HCT116 (cell line): Measurements from ENCODE around the gene SLC1A1. TPM values are rescaled to one million over a fixed set of nuclear protein-coding genes. Genes with fewer than 3 reads are reported as not detected.

Source experiments
- ATAC-seq: fragments of 200-7000 bp; cut with Tn5 transposase; 2 replicates; pipeline ENCODE4 v1.9.1; 2020; ENCODE audit warnings: mild to moderate bottlenecking, moderate library complexity
- BruUV-seq: library from RNA; stranded (reverse); fragments of 400-500 nt; replicated peaks from 2 replicates; lab custom pipeline; 2021; lab: Mats Ljungman, UMichigan
- CTCF ChIA-PET: fragments of 300-600 bp; sonication (Branson Sonifier 250); formaldehyde crosslinking; loops from one replicate; lab custom pipeline; 2021; ENCODE audit warnings: antibody characterized with exemption; lab: Charles Lee
- POLR2A ChIA-PET: fragments of 300-600, 350-600 bp; sonication (Branson Sonifier 250); formaldehyde crosslinking; loops from one replicate; lab custom pipeline; 2021; ENCODE audit warnings: antibody characterized with exemption; lab: Charles Lee
- RAD21 ChIA-PET, 2 experiments: fragments of 300-600 bp; sonication (Branson Sonifier 250); formaldehyde crosslinking; loops; one replicate each; lab custom pipeline; 2023; ENCODE audit warnings: low total read pairs in 2 of 2; ENCODE audit not compliant: uncharacterized antibody in 2 of 2, unreplicated experiment in 2 of 2, low non-redundant PET in 1 of 2; lab: Charles Lee
- DNase-seq: peaks from one replicate; pipeline ENCODE4 v3.0.0-alpha.2; 2010; ENCODE audit warnings: low read depth, low spot score
- H2AFZ ChIP-seq: fragments of 200-600 bp; shearing (Covaris generic), sonication (generic); 2 replicates; pipeline ENCODE4 v1.6.1; 2017; ENCODE audit warnings: low read depth, mixed run types, mixed read lengths, antibody characterized with exemption, low read length; ENCODE audit not compliant: poor library complexity, severe bottlenecking
- H3K27ac ChIP-seq: 2 replicates; pipeline ENCODE4 v1.5.1; 2012; ENCODE audit warnings: low read depth, low read length
- H3K27me3 ChIP-seq: fragments of 200-600 bp; sonication (generic); 2 replicates; pipeline ENCODE4 v1.6.1; 2016; ENCODE audit warnings: mixed run types, low read length, mixed read lengths; ENCODE audit not compliant: insufficient read depth
- H3K36me3 ChIP-seq, 2 experiments: fragments of 200-500 bp in 1 of 2; fragments of 200-600 bp in 1 of 2; sonication (Bioruptor generic) in 1 of 2; sonication (generic) in 1 of 2; 2 replicates each; pipeline versions ENCODE4 v1.5.1 to v1.6.1; 2014 to 2016; ENCODE audit warnings: low read length in 2 of 2, inconsistent platforms in 1 of 2, mixed read lengths in 1 of 2, mixed run types in 1 of 2; ENCODE audit not compliant: insufficient read depth in 2 of 2, control insufficient read depth in 1 of 2
- H3K4me1 ChIP-seq, 2 experiments: fragments of 200-600 bp in 1 of 2; sonication (generic) in 1 of 2; 2 replicates each; pipeline versions ENCODE4 v1.5.1 to v1.6.1; 2012 to 2017; ENCODE audit warnings: low read length in 2 of 2, inconsistent platforms in 1 of 2, mild to moderate bottlenecking in 1 of 2, mixed read lengths in 1 of 2, mixed run types in 1 of 2, moderate library complexity in 1 of 2; ENCODE audit not compliant: insufficient read depth in 2 of 2, control insufficient read depth in 1 of 2
- H3K4me2 ChIP-seq: fragments of 200-600 bp; sonication (generic); 2 replicates; pipeline ENCODE4 v1.6.1; 2017; ENCODE audit warnings: mixed run types, low read length, mixed read lengths
- H3K4me3 ChIP-seq, 2 experiments: fragments of 200-600 bp in 1 of 2; sonication (generic) in 1 of 2; replicated peaks in 1 of 2; 2 replicates each; pipeline ENCODE4 v1.5.1; 2011 to 2016; ENCODE audit warnings: low read length in 2 of 2, control low read depth in 1 of 2, low read depth in 1 of 2, mild to moderate bottlenecking in 1 of 2, mixed read lengths in 1 of 2, mixed run types in 1 of 2
- H3K79me2 ChIP-seq: fragments of 200-600 bp; sonication (generic); 2 replicates; pipeline ENCODE4 v1.6.1; 2017; ENCODE audit warnings: mild to moderate bottlenecking, mixed run types, low read length, moderate library complexity, mixed read lengths; ENCODE audit not compliant: insufficient read depth
- H3K9ac ChIP-seq: fragments of 200-600 bp; sonication (generic); 2 replicates; pipeline ENCODE4 v1.6.1; 2016; ENCODE audit warnings: low read length, mixed read lengths
- H3K9me2 ChIP-seq: fragments of 200-600 bp; sonication (generic), shearing (Covaris generic); 2 replicates; pipeline ENCODE4 v1.6.1; 2017; ENCODE audit warnings: mixed run types, mild to moderate bottlenecking, moderate library complexity; ENCODE audit not compliant: insufficient read depth
- H3K9me3 ChIP-seq, 2 experiments: fragments of 200-500 bp in 1 of 2; fragments of 200-600 bp in 1 of 2; sonication (Bioruptor generic) in 1 of 2; sonication (generic) in 1 of 2; 2 replicates each; pipeline ENCODE4 v1.6.1; 2014 to 2017; ENCODE audit warnings: low read length in 2 of 2, mixed read lengths in 2 of 2, inconsistent platforms in 1 of 2, low read depth in 1 of 2, mild to moderate bottlenecking in 1 of 2, mixed run types in 1 of 2, moderate library complexity in 1 of 2; ENCODE audit not compliant: control insufficient read depth in 1 of 2, insufficient read depth in 1 of 2
- H4K20me1 ChIP-seq: fragments of 200-600 bp; sonication (generic), shearing (Covaris generic); 2 replicates; pipeline ENCODE4 v1.6.1; 2017; ENCODE audit warnings: mixed run types, mild to moderate bottlenecking, moderate library complexity; ENCODE audit not compliant: insufficient read depth
- CBX3 ChIP-seq: IDR thresholded peaks from 2 replicates; pipeline ENCODE4 v1.6.1; 2012; ENCODE audit warnings: low read depth
- CEBPB ChIP-seq: IDR thresholded peaks from 2 replicates; pipeline ENCODE4 v1.6.1; 2012; ENCODE audit warnings: low read depth
- ELF1 ChIP-seq: IDR thresholded peaks from 2 replicates; pipeline ENCODE4 v1.6.1; 2012; ENCODE audit warnings: low read depth, borderline replicate concordance
- EZH2 ChIP-seq: fragments of 200-600 bp; sonication (generic); IDR thresholded peaks from 2 replicates; pipeline ENCODE4 v1.6.1; 2017; ENCODE audit warnings: antibody characterized with exemption, mixed run types
- EZH2phosphoT487 ChIP-seq: fragments of 200-600 bp; IDR thresholded peaks from 2 replicates; pipeline ENCODE4 v1.6.1; 2018; ENCODE audit warnings: antibody characterized with exemption, borderline replicate concordance
- FOSL1 ChIP-seq: IDR thresholded peaks from 2 replicates; pipeline ENCODE4 v1.6.1; 2012; ENCODE audit warnings: low read depth
- JUND ChIP-seq: IDR thresholded peaks from 2 replicates; pipeline ENCODE4 v1.6.1; 2012
- SIN3A ChIP-seq: IDR thresholded peaks from 2 replicates; pipeline ENCODE4 v1.6.1; 2012; ENCODE audit warnings: low read depth
- SP1 ChIP-seq: IDR thresholded peaks from 2 replicates; pipeline ENCODE4 v1.6.1; 2012; ENCODE audit warnings: low read depth
- SRF ChIP-seq: IDR thresholded peaks from 2 replicates; pipeline ENCODE4 v1.6.1; 2012; ENCODE audit warnings: low read depth
- TCF7L2 ChIP-seq: IDR thresholded peaks from 2 replicates; pipeline ENCODE4 v1.7.0; 2011; ENCODE audit warnings: borderline replicate concordance, inconsistent platforms; ENCODE audit not compliant: insufficient read depth, insufficient read length; ENCODE audit errors: extremely low read depth
- YY1 ChIP-seq: IDR thresholded peaks from 2 replicates; pipeline ENCODE4 v1.6.1; 2011; ENCODE audit warnings: low read length, low read depth, moderate library complexity, mild to moderate bottlenecking; ENCODE audit not compliant: insufficient replicate concordance; ENCODE audit errors: extremely low read depth
- ZNF274 ChIP-seq: fragments of 200-500 bp; sonication (Bioruptor generic); IDR thresholded peaks from 2 replicates; pipeline ENCODE4 v1.6.1; 2014; ENCODE audit warnings: mild to moderate bottlenecking, low read depth, low read length, inconsistent platforms
- intact Hi-C: fragments of 100-400 bp; cut with micrococcal nuclease; formaldehyde crosslinking; loops from 2 replicates; pipeline ENCODE4 v1.10.0; 2022
- total RNA-seq: library from RNA; stranded (reverse); gene quantifications from one replicate; pipeline ENCODE4 v1.2.1, GENCODE V29; 2021; ENCODE audit not compliant: unreplicated experiment
- TF ChIP-seq, protein P1 (sequence below): IDR thresholded peaks from 2 replicates; pipeline ENCODE4 v1.6.1; 2012
- TF ChIP-seq, protein P2 (sequence below): IDR thresholded peaks from 2 replicates; pipeline ENCODE4 v1.6.1; 2012

SLC1A1 gene
- total RNA-seq, 1 experiment from 2014 or later: 6.8 TPM

DNA sequence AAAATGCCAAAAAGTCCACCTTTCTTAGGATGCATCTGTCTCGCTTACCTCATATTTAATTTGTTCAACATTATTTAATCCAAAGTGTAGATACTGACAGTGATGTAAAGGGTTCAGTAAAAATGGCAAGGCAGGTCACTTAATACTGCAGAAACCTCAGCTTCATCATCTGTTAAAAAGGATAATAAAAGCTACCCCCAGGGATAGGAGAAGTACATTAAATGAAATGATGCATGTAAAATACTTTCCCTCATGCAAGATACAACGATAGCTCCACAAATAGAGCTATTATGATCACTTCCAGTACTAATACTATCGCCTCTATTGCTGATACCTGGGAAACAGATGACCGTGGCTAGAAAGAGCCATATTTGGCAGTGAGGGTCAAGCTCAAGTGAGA lies 82.9 kb downstream of the SLC1A1 start:
- H3K9me2 ChIP-seq: no peaks in the 10 kb centered on the region
- H2AFZ ChIP-seq: no peak overlapping the region
- ChIA-PET POLR2A (no interaction called here), RAD21 (no interaction called here), CTCF (no interaction called here)
- no peak overlapping the region for H3K9ac ChIP-seq
- TF ChIP-seq SIN3A (no peak), SRF (no peak), JUND (no peak), CBX3 (no peak), TCF7L2 (no peak), ELF1 (no peak), FOSL1 (no peak), EZH2 (no peak), ZNF274 (no peak), EZH2phosphoT487 (no peak), CEBPB (no peak), SP1 (no peak), YY1 (no peak)
- TF ChIP-seq, protein P1, sequence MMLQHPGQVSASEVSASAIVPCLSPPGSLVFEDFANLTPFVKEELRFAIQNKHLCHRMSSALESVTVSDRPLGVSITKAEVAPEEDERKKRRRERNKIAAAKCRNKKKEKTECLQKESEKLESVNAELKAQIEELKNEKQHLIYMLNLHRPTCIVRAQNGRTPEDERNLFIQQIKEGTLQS: no peak
- TF ChIP-seq, protein P2, sequence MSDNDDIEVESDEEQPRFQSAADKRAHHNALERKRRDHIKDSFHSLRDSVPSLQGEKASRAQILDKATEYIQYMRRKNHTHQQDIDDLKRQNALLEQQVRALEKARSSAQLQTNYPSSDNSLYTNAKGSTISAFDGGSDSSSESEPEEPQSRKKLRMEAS: no peak
- H3K27me3 ChIP-seq: no peaks in the 10 kb centered on the region
- H3K79me2 ChIP-seq: no peaks in the 10 kb centered on the region
- ATAC-seq (no peak), DNase-seq (no peak)
- H4K20me1 ChIP-seq: no peaks in the 10 kb centered on the region
- no peak overlapping the region for H3K4me2 ChIP-seq
- H3K36me3 ChIP-seq: no peaks in the 10 kb centered on the region
- no peak overlapping the region for H3K4me3 ChIP-seq
- intact Hi-C loops: no loop called here
- H3K27ac ChIP-seq: no peak overlapping the region
- no peaks in the 10 kb centered on the region for H3K4me1 ChIP-seq
- no peaks in the 10 kb centered on the region for H3K9me3 ChIP-seq
- BruUV-seq: no TSS peak
